Thyroid gland (tissue), 4 donors: ENCODE measurements around the gene EXOSC6.

Experiments
- CTCF ChIP-seq, 6 experiments: fragments of 200-600 bp in 3 of 6; fragments of 450-650 bp in 3 of 6; sonication (generic) in 3 of 6; IDR thresholded peaks; one replicate each; pipeline ENCODE4 v1.5.1; 2016 to 2019; ENCODE audit warnings: antibody characterized with exemption in 6 of 6, mild to moderate bottlenecking in 2 of 6, inconsistent platforms in 1 of 6, moderate library complexity in 1 of 6
- POLR2A ChIP-seq, 2 donors: fragments of 450-650 bp; IDR thresholded peaks; one replicate each; pipeline ENCODE4 v1.6.1; 2017; ENCODE audit warnings: antibody characterized with exemption in 2 of 2, mild to moderate bottlenecking in 2 of 2, moderate library complexity in 1 of 2

- no peak for TF ChIP-seq POLR2A (IDR thresholded peaks at IDR 0.05)
- no peak for TF ChIP-seq CTCF (IDR thresholded peaks at IDR 0.05)
These were observed 3.2 kb upstream of the EXOSC6 start for GRCh38 chr16:70254965-70255286.
